ENCODE results near the gene ZBED1.

ZBED1 gene

GRCh38 chrX:2488621-2489285 is 12.0 kb downstream of the ZBED1 start:
- no peak overlapping the region for H3K27ac ChIP-seq
- TF ChIP-seq CTCF (conservative IDR thresholded peaks at IDR 0.05; ENCODE audit: low read depth): no peak
- CTCF ChIA-PET: no interaction called here
- DNase-seq (ENCODE audit: low spot score): no peak
- POLR2A ChIA-PET (ENCODE audit: low non-redundant PET): no interaction called here

GRCh38 chrX:2487366-2487765 is 13.4 kb downstream of the ZBED1 start:
- TF ChIP-seq CTCF (conservative IDR thresholded peaks at IDR 0.05; ENCODE audit: low read depth): no peak
- no peak for DNase-seq (ENCODE audit: low spot score)
- ChIA-PET POLR2A (ENCODE audit: low non-redundant PET) (no interaction called here), CTCF (no interaction called here)
- peak overlapping the region; percentile 79; the same call in 1 of the 2 replicates for H3K27ac ChIP-seq

- DNase-seq (ENCODE audit: low spot score): no peak
- POLR2A ChIA-PET (ENCODE audit: low non-redundant PET): no interaction called here
- CTCF ChIA-PET: no interaction called here
- TF ChIP-seq CTCF (conservative IDR thresholded peaks at IDR 0.05; ENCODE audit: low read depth): no peak
- H3K27ac ChIP-seq: peak overlapping the region; percentile 79
Observed at GRCh38 chrX:2486476-2487133, 14.2 kb downstream of the ZBED1 start.

GRCh38 chrX:2485789-2486345 is 14.9 kb downstream of the ZBED1 start:
- peak overlapping the region; percentile 79 for H3K27ac ChIP-seq
- ChIA-PET POLR2A (ENCODE audit: low non-redundant PET) (no interaction called here), CTCF (no interaction called here)
- no peak for TF ChIP-seq CTCF (conservative IDR thresholded peaks at IDR 0.05; ENCODE audit: low read depth)
- no peak for DNase-seq (ENCODE audit: low spot score)

- CTCF ChIA-PET: no interaction called here
- H3K27ac ChIP-seq: peak overlapping the region; percentile 79
- TF ChIP-seq CTCF (conservative IDR thresholded peaks at IDR 0.05; ENCODE audit: low read depth): no peak
- POLR2A ChIA-PET (ENCODE audit: low non-redundant PET): no interaction called here
- peak; percentile 17 for DNase-seq (ENCODE audit: low spot score)
Observed at GRCh38 chrX:2484721-2485648, 15.8 kb downstream of the ZBED1 start.

- H3K27ac ChIP-seq: peak overlapping the region; percentile 79
Observed at GRCh38 chrX:2484256-2484655, 16.5 kb downstream of the ZBED1 start.

More at GRCh38 chrX:2484256-2484655, 16.5 kb downstream of the ZBED1 start:
- no peak for DNase-seq (ENCODE audit: low spot score)
- no peak for TF ChIP-seq CTCF (conservative IDR thresholded peaks at IDR 0.05; ENCODE audit: low read depth)
- POLR2A ChIA-PET (ENCODE audit: low non-redundant PET): no interaction called here
- CTCF ChIA-PET: no interaction called here

Data from RWPE1 (cell line).